Measurements from ENCODE around the gene TSPAN32. TPM values are rescaled to one million over a fixed set of nuclear protein-coding genes. Genes with fewer than 3 reads are reported as not detected.
"Not testable (repeated sequence)": the region's sequence is repeated elsewhere in the genome, so short reads cannot be mapped to it uniquely, and the experiment has no call there.

The TSPAN32 gene
- total RNA-seq, 1 donor, result 1.4 TPM

GRCh38 chr11:2280208-2280607, 21.6 kb upstream of the TSPAN32 start:
- peaks cover 34% of the 10 kb centered on the region for H3K27me3 ChIP-seq (ENCODE audit: insufficient read depth, low read length)
- no peaks in the 10 kb centered on the region for H3K4me1 ChIP-seq (ENCODE audit: insufficient read depth, low read length)
- H4K20me1 ChIP-seq (ENCODE audit: insufficient read depth, low read length), result no peaks in the 10 kb centered on the region
- DNase-seq (ENCODE audit: insufficient read length, low spot score, missing footprints), result no peak
- no peaks in the 10 kb centered on the region for H3K36me3 ChIP-seq (ENCODE audit: insufficient read depth, low read length)
- no peak for TF ChIP-seq CTCF (IDR thresholded peaks at IDR 0.05; ENCODE audit: extremely low read depth, low read depth, low read length)
- H3K9me3 ChIP-seq (ENCODE audit: low read depth, low read length), result no peaks in the 10 kb centered on the region
- H3K4me2 ChIP-seq (ENCODE audit: insufficient read depth, low read length), result no peak overlapping the region
- H2AFZ ChIP-seq (ENCODE audit: low read length), result no peak overlapping the region
- H3K4me3 ChIP-seq (ENCODE audit: insufficient read depth, low read length), result no peak overlapping the region
- no peaks in the 10 kb centered on the region for H3K79me2 ChIP-seq (ENCODE audit: insufficient read depth, low read length)
- H3K27ac ChIP-seq (ENCODE audit: low read depth, low read length), result no peak overlapping the region

- not testable (repeated sequence) for H3K27ac ChIP-seq (ENCODE audit: low read depth, low read length); DNase-seq (ENCODE audit: insufficient read length, low spot score, missing footprints); H3K36me3 ChIP-seq (ENCODE audit: insufficient read depth, low read length); H4K20me1 ChIP-seq (ENCODE audit: insufficient read depth, low read length); H3K79me2 ChIP-seq (ENCODE audit: insufficient read depth, low read length); H3K4me2 ChIP-seq (ENCODE audit: insufficient read depth, low read length); H3K9me3 ChIP-seq (ENCODE audit: low read depth, low read length); H3K4me3 ChIP-seq (ENCODE audit: insufficient read depth, low read length); H3K4me1 ChIP-seq (ENCODE audit: insufficient read depth, low read length); H2AFZ ChIP-seq (ENCODE audit: low read length)
- peaks cover 32% of the 10 kb centered on the region for H3K27me3 ChIP-seq (ENCODE audit: insufficient read depth, low read length)
These were observed 15.5 kb upstream of the TSPAN32 start for GRCh38 chr11:2286350-2286749.

- Histone ChIP-seq H3K4me3 (ENCODE audit: insufficient read depth, low read length) (no peak overlapping the region), H3K79me2 (ENCODE audit: insufficient read depth, low read length) (no peaks in the 10 kb centered on the region), H3K4me2 (ENCODE audit: insufficient read depth, low read length) (no peak overlapping the region), H3K27ac (ENCODE audit: low read depth, low read length) (no peak overlapping the region), H3K4me1 (ENCODE audit: insufficient read depth, low read length) (no peaks in the 10 kb centered on the region), H4K20me1 (ENCODE audit: insufficient read depth, low read length) (no peaks in the 10 kb centered on the region), H3K27me3 (ENCODE audit: insufficient read depth, low read length) (peaks cover 30% of the 10 kb centered on the region), H3K9me3 (ENCODE audit: low read depth, low read length) (no peaks in the 10 kb centered on the region), H3K36me3 (ENCODE audit: insufficient read depth, low read length) (no peaks in the 10 kb centered on the region), H2AFZ (ENCODE audit: low read length) (no peak overlapping the region)
- DNase-seq (ENCODE audit: insufficient read length, low spot score, missing footprints), result peak; percentile 32
- TF ChIP-seq CTCF (IDR thresholded peaks at IDR 0.05; ENCODE audit: extremely low read depth, low read depth, low read length), result no peak
These were observed 14.7 kb upstream of the TSPAN32 start for GRCh38 chr11:2287091-2287490.

GRCh38 chr11:2289350-2289749, 12.5 kb upstream of the TSPAN32 start:
- H3K4me2 ChIP-seq (ENCODE audit: insufficient read depth, low read length), result no peak overlapping the region
- no peak overlapping the region for H2AFZ ChIP-seq (ENCODE audit: low read length)
- no peak overlapping the region for H3K27ac ChIP-seq (ENCODE audit: low read depth, low read length)
- no peaks in the 10 kb centered on the region for H3K9me3 ChIP-seq (ENCODE audit: low read depth, low read length)
- no peaks in the 10 kb centered on the region for H3K36me3 ChIP-seq (ENCODE audit: insufficient read depth, low read length)
- no peaks in the 10 kb centered on the region for H4K20me1 ChIP-seq (ENCODE audit: insufficient read depth, low read length)
- DNase-seq (ENCODE audit: insufficient read length, low spot score, missing footprints), result no peak
- no peak for TF ChIP-seq CTCF (IDR thresholded peaks at IDR 0.05; ENCODE audit: extremely low read depth, low read depth, low read length)
- peaks cover 28% of the 10 kb centered on the region for H3K27me3 ChIP-seq (ENCODE audit: insufficient read depth, low read length)
- H3K4me3 ChIP-seq (ENCODE audit: insufficient read depth, low read length), result no peak overlapping the region
- no peaks in the 10 kb centered on the region for H3K4me1 ChIP-seq (ENCODE audit: insufficient read depth, low read length)
- H3K79me2 ChIP-seq (ENCODE audit: insufficient read depth, low read length), result no peaks in the 10 kb centered on the region
